ENCODE results near the gene PRKN. TPM values are rescaled to one million over a fixed set of nuclear protein-coding genes. Genes with fewer than 3 reads are reported as not detected.

Gene PRKN
- total and polyA plus RNA-seq, 2 experiments from 2014 or later = 0.10 to 0.84 TPM

DNA sequence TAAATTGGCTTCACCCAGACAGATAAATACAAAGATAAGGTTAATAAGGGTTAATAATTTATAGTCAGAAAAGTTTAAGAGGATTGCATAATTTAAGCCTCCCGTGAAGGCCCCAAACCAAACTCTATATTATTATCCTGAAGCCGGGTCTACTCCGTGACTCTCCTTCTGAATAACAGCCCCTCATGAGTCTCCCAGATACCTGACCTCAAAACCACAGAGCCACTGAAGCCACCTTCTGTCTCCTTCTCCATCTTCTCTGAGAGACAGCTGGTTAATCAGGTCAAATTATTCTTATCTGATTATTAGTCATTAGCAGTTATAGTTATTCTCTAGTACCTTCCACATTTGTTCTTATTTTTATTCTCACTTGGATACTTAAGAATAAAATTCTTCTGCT is 884.5 kb downstream of the PRKN start:
- Histone ChIP-seq H3K36me3 (ENCODE audit: insufficient read depth) (no peaks in the 10 kb centered on the region), H3K9me2 (ENCODE audit: insufficient read depth) (no peaks in the 10 kb centered on the region), H3F3A (replicated peaks; ENCODE audit: low read depth) (no peaks in the 10 kb centered on the region), H3K79me2 (replicated peaks; ENCODE audit: insufficient read depth) (no peaks in the 10 kb centered on the region), H3K4me3 (no peak overlapping the region), H4K20me1 (replicated peaks; ENCODE audit: insufficient read depth) (no peaks in the 10 kb centered on the region), H2AFZ (0 out of 2 replicates have a peak overlapping the region, but pooled peaks have one; percentile 56), H3K4me2 (no peak overlapping the region), H3K4me1 (ENCODE audit: insufficient read depth) (peaks cover 15% of the 10 kb centered on the region), H3K27me3 (ENCODE audit: insufficient read depth) (no peaks in the 10 kb centered on the region), H3K27ac (ENCODE audit: low read depth) (no peak overlapping the region)
- no peak for ATAC-seq
- no peak for DNase-seq (ENCODE audit: low spot score)
- Mint-ChIP-seq H3K36me3 (ENCODE audit: low read depth) (no peaks in the 10 kb centered on the region), H3K4me3 (no peak overlapping the region), H3K4me1 (peaks cover 16% of the 10 kb centered on the region), H3K27ac (no peak overlapping the region), H3K9me3 (no peaks in the 10 kb centered on the region), H3K27me3 (ENCODE audit: insufficient read depth, low read depth, poor library complexity) (peaks cover 8% of the 10 kb centered on the region)
- TF ChIP-seq CREB1 (CRISPR knock-in tag; IDR thresholded peaks at IDR 0.05; ENCODE audit: low read depth) (no peak), REST (IDR thresholded peaks at IDR 0.05; ENCODE audit: unreplicated experiment) (no peak), JUNB (IDR thresholded peaks at IDR 0.05; ENCODE audit: unreplicated experiment) (no peak), STAT1 (IDR thresholded peaks at IDR 0.05; ENCODE audit: unreplicated experiment) (no peak)

- DNase-seq (ENCODE audit: low spot score) = no peak
- peaks cover 8% of the 10 kb centered on the region for H3K27me3 Mint-ChIP-seq (ENCODE audit: insufficient read depth, low read depth, poor library complexity)
- no peaks in the 10 kb centered on the region for H3K36me3 Mint-ChIP-seq (ENCODE audit: low read depth)
- H3K4me2 ChIP-seq = no peak overlapping the region
- H3K27ac ChIP-seq (ENCODE audit: low read depth) = no peak overlapping the region
- H3K4me1 ChIP-seq (ENCODE audit: insufficient read depth) = peaks cover 27% of the 10 kb centered on the region
- H2AFZ ChIP-seq = no peak overlapping the region
- no peak for ATAC-seq
- no peak overlapping the region for H3K4me3 Mint-ChIP-seq
- H3K9me2 ChIP-seq (ENCODE audit: insufficient read depth) = no peaks in the 10 kb centered on the region
- no peaks in the 10 kb centered on the region for H3K79me2 ChIP-seq (replicated peaks; ENCODE audit: insufficient read depth)
- H3K27me3 ChIP-seq (ENCODE audit: insufficient read depth) = no peaks in the 10 kb centered on the region
- no peak overlapping the region for H3K27ac Mint-ChIP-seq
- H3K4me3 ChIP-seq = no peak overlapping the region
- no peaks in the 10 kb centered on the region for H3F3A ChIP-seq (replicated peaks; ENCODE audit: low read depth)
- H3K9me3 Mint-ChIP-seq = no peaks in the 10 kb centered on the region
- H4K20me1 ChIP-seq (replicated peaks; ENCODE audit: insufficient read depth) = no peaks in the 10 kb centered on the region
- no peaks in the 10 kb centered on the region for H3K36me3 ChIP-seq (ENCODE audit: insufficient read depth)
- H3K4me1 Mint-ChIP-seq = peaks cover 37% of the 10 kb centered on the region
- no peak for TF ChIP-seq ZNF114 (CRISPR knock-in tag; IDR thresholded peaks at IDR 0.05)
- no peak for TF ChIP-seq POLR2AphosphoS5 (IDR thresholded peaks at IDR 0.05; ENCODE audit: low read depth)
- TF ChIP-seq JUNB (IDR thresholded peaks at IDR 0.05; ENCODE audit: unreplicated experiment) = no peak
- TF ChIP-seq, protein P1, sequence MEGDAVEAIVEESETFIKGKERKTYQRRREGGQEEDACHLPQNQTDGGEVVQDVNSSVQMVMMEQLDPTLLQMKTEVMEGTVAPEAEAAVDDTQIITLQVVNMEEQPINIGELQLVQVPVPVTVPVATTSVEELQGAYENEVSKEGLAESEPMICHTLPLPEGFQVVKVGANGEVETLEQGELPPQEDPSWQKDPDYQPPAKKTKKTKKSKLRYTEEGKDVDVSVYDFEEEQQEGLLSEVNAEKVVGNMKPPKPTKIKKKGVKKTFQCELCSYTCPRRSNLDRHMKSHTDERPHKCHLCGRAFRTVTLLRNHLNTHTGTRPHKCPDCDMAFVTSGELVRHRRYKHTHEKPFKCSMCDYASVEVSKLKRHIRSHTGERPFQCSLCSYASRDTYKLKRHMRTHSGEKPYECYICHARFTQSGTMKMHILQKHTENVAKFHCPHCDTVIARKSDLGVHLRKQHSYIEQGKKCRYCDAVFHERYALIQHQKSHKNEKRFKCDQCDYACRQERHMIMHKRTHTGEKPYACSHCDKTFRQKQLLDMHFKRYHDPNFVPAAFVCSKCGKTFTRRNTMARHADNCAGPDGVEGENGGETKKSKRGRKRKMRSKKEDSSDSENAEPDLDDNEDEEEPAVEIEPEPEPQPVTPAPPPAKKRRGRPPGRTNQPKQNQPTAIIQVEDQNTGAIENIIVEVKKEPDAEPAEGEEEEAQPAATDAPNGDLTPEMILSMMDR (conservative IDR thresholded peaks at IDR 0.05; ENCODE audit: low read depth in 2 of 2) = no peak
- no peak for TF ChIP-seq ZNF331 (CRISPR knock-in tag; IDR thresholded peaks at IDR 0.05; ENCODE audit: low read depth)
- no peak for TF ChIP-seq REST (IDR thresholded peaks at IDR 0.05; ENCODE audit: unreplicated experiment)
- TF ChIP-seq EZH2 (IDR thresholded peaks at IDR 0.05; ENCODE audit: low read depth, unreplicated experiment) = no peak
- TF ChIP-seq, protein P2, sequence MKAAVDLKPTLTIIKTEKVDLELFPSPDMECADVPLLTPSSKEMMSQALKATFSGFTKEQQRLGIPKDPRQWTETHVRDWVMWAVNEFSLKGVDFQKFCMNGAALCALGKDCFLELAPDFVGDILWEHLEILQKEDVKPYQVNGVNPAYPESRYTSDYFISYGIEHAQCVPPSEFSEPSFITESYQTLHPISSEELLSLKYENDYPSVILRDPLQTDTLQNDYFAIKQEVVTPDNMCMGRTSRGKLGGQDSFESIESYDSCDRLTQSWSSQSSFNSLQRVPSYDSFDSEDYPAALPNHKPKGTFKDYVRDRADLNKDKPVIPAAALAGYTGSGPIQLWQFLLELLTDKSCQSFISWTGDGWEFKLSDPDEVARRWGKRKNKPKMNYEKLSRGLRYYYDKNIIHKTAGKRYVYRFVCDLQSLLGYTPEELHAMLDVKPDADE (IDR thresholded peaks at IDR 0.05) = no peak
Measured at GRCh38 chr6:161840380-161840779, 887.2 kb downstream of the PRKN start.

Data from GM23338 (cell line).